ENCODE data around the gene ARHGAP6. TPM values are rescaled to one million over a fixed set of nuclear protein-coding genes. Genes with fewer than 3 reads are reported as not detected.

Gene ARHGAP6
- polyA plus RNA-seq, 2 of the 4 experiments (the other 2 are of a cell fraction), result 0.04 TPM; not detected in 1

DNA sequence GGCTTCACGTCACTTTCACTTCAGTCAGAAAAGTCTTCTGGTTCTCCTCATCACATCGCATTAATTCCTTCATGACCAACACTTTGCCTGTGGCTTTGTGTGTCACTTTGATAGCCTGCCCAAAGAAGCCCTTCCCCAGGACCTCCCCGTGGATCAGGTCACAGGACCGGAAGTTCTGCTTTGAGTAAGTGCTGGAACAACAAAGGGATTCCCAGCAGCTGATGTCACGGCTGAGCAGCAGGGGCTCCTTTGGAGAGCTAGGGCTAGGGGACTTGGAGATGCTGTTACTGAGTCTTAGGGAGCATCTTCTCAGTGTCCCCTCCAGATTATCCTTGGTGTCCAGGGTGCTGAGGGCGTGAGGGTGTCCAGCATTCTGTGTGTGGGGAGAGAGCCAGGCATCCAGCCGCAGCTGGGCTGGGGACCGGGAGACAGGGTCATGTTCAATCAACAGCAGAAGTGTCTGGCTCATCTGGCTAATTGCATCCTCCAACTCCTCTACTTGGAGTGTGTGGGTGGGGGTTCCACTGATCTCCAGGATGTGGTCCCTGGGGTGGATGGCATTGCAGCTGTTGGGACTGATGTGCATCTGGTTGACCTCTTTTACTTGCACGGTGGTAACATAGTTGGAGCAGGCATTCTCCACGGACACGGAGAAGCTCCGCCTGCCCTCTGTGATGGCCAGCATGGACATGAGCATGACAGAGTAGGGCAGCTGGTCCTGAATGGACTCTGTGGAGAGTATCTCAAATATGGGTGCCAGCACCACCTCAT lies 39.2 kb upstream of the ARHGAP6 start:
- POLR2A ChIA-PET, result no interaction called here
- Histone ChIP-seq H3K27ac (no peak overlapping the region), H3K4me1 (no peaks in the 10 kb centered on the region), H3K9me3 (no peaks in the 10 kb centered on the region), H3K4me3 (no peak overlapping the region), H3K4me2 (no peak overlapping the region)
- no peak for TF ChIP-seq FOXS1 (CRISPR knock-in tag; IDR thresholded peaks at IDR 0.05)
- no peak for TF ChIP-seq BCL3 (IDR thresholded peaks at IDR 0.05)
- TF ChIP-seq JUNB (IDR thresholded peaks at IDR 0.05), result no peak
- TF ChIP-seq HDAC2 (IDR thresholded peaks at IDR 0.05), result no peak
- TF ChIP-seq SMC3 (IDR thresholded peaks at IDR 0.05), result no peak
- TF ChIP-seq ZNF302 (CRISPR knock-in tag; IDR thresholded peaks at IDR 0.05), result no peak
- TF ChIP-seq CBX2 (IDR thresholded peaks at IDR 0.05; ENCODE audit: borderline replicate concordance, low read depth), result no peak
- no peak for TF ChIP-seq HOXB5 (CRISPR knock-in tag; IDR thresholded peaks at IDR 0.05)
- no peak for TF ChIP-seq EP300 (IDR thresholded peaks at IDR 0.05)
- no peak for TF ChIP-seq FOSB (CRISPR knock-in tag; IDR thresholded peaks at IDR 0.05)
- no peak for TF ChIP-seq ATOH8 (CRISPR knock-in tag; IDR thresholded peaks at IDR 0.05; ENCODE audit: low read depth)
- TF ChIP-seq GATA3 (IDR thresholded peaks at IDR 0.05; ENCODE audit: borderline replicate concordance), result no peak
- TF ChIP-seq ZFP36 (IDR thresholded peaks at IDR 0.05; ENCODE audit: borderline replicate concordance, partially characterized antibody), result no peak
- TF ChIP-seq ZSCAN20 (CRISPR knock-in tag; IDR thresholded peaks at IDR 0.05), result no peak
- no peak for TF ChIP-seq MAFK (IDR thresholded peaks at IDR 0.05; ENCODE audit: partially characterized antibody)
- TF ChIP-seq HOXB13 (CRISPR knock-in tag; IDR thresholded peaks at IDR 0.05; ENCODE audit: low read depth), result no peak
- DNase-seq (ENCODE audit: low read depth in 1 of 2, low spot score in 1 of 2) (no peak), ATAC-seq (no peak), FAIRE-seq (no peak)
- WGBS (ENCODE audit: missing lambda C conversion rate), result 39% methylated on average over 9 of the region's 12 CpGs
- CTCF ChIA-PET, result no interaction called here

DNA sequence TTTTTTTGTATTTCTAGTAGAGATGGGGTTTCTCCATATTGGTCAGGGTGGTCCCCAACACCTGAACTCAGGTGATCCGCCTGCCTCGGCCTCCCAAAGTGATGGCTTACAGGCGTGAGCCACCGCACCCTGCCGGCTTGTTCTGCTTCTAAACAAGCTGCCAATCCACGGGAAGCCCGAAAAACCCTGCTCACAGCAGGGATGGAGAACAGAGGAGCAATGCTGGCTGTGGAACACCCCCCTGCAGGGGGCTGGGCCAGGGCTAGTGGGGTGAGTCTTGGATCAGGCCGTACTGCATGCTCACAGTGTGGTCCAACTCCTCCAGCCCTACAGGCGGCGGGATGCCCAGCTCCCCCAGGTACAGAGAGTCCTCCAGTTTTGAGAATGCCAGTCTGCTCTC lies 38.1 kb upstream of the ARHGAP6 start:
- FAIRE-seq (no peak), DNase-seq (ENCODE audit: low read depth in 1 of 2, low spot score in 1 of 2) (no peak), ATAC-seq (no peak)
- Histone ChIP-seq H3K9me3 (no peaks in the 10 kb centered on the region), H3K27ac (no peak overlapping the region), H3K4me2 (no peak overlapping the region), H3K4me3 (no peak overlapping the region), H3K4me1 (no peaks in the 10 kb centered on the region)
- TF ChIP-seq NPAS2 (CRISPR knock-in tag; IDR thresholded peaks at IDR 0.05; ENCODE audit: borderline replicate concordance) (no peak), EHF (CRISPR knock-in tag; IDR thresholded peaks at IDR 0.05) (no peak), EP300 (IDR thresholded peaks at IDR 0.05) (no peak), RFX5 (IDR thresholded peaks at IDR 0.05) (no peak), HES2 (IDR thresholded peaks at IDR 0.05) (no peak), FOSL2 (IDR thresholded peaks at IDR 0.05) (no peak), FOSL2 (CRISPR knock-in tag; IDR thresholded peaks at IDR 0.05) (no peak), CEBPB (IDR thresholded peaks at IDR 0.05) (no peak), PHF8 (IDR thresholded peaks at IDR 0.05; ENCODE audit: borderline replicate concordance, low read depth) (no peak), ZSCAN20 (CRISPR knock-in tag; IDR thresholded peaks at IDR 0.05) (no peak), BCL3 (IDR thresholded peaks at IDR 0.05) (no peak), HMGXB4 (CRISPR knock-in tag; IDR thresholded peaks at IDR 0.05; ENCODE audit: borderline replicate concordance) (no peak), FOSB (CRISPR knock-in tag; IDR thresholded peaks at IDR 0.05) (no peak), MAFK (IDR thresholded peaks at IDR 0.05; ENCODE audit: partially characterized antibody) (no peak)
- TF ChIP-seq, protein P1, sequence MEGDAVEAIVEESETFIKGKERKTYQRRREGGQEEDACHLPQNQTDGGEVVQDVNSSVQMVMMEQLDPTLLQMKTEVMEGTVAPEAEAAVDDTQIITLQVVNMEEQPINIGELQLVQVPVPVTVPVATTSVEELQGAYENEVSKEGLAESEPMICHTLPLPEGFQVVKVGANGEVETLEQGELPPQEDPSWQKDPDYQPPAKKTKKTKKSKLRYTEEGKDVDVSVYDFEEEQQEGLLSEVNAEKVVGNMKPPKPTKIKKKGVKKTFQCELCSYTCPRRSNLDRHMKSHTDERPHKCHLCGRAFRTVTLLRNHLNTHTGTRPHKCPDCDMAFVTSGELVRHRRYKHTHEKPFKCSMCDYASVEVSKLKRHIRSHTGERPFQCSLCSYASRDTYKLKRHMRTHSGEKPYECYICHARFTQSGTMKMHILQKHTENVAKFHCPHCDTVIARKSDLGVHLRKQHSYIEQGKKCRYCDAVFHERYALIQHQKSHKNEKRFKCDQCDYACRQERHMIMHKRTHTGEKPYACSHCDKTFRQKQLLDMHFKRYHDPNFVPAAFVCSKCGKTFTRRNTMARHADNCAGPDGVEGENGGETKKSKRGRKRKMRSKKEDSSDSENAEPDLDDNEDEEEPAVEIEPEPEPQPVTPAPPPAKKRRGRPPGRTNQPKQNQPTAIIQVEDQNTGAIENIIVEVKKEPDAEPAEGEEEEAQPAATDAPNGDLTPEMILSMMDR (IDR thresholded peaks at IDR 0.05), result no peak
- TF ChIP-seq, protein P2, sequence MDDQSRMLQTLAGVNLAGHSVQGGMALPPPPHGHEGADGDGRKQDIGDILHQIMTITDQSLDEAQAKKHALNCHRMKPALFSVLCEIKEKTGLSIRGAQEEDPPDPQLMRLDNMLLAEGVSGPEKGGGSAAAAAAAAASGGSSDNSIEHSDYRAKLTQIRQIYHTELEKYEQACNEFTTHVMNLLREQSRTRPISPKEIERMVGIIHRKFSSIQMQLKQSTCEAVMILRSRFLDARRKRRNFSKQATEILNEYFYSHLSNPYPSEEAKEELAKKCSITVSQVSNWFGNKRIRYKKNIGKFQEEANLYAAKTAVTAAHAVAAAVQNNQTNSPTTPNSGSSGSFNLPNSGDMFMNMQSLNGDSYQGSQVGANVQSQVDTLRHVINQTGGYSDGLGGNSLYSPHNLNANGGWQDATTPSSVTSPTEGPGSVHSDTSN (IDR thresholded peaks at IDR 0.05), result no peak
- CTCF ChIA-PET, result no interaction called here
- WGBS (ENCODE audit: missing lambda C conversion rate), result 45% methylated on average over 7 of the region's 10 CpGs
- POLR2A ChIA-PET, result no interaction called here

Data from A549 (cell line).